GM21717 (cell line): ENCODE data around the gene CISD3.

Experiments used
- ATAC-seq: cut with Tn5 transposase; IDR thresholded peaks from one replicate; pipeline ENCODE4 v1.9.1; 2021; ENCODE audit warnings: mild to moderate bottlenecking, moderate library complexity; ENCODE audit not compliant: unreplicated experiment

The CISD3 gene

DNA sequence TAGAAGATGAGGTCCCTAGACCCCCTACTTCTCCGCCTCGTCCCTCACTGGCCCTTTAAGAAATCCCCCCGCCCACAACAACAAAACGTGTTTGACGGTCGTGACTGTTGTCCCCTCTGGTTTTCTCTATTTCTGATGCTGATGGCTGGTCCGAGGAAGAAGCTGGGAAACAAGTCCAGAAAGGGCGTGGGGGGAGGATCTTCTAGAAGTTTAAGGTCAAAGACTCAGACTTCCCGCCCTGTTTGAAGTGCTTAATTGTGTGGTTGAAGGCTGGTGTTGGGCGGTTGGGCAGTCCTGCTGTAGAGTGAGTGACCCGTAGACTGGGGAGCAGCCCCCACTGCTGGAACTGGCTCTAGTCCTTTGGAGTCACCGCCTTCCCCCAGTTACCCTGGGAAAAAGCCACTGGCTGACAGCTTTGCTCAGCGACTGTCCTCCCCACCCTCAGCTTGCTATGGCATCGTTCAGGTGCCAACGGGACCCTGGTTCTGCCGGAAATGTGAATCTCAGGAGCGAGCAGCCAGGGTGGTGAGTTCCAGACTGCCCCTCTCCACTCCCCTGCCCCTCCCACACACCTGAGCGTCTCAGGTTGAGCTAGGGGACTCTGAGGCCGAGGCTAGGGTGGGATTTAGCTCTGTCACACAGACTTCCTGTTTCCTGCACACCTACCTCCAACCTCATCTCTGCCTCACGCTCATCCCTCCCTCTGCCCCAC, 23.5 kb upstream of the CISD3 start:
- no peak for ATAC-seq

DNA sequence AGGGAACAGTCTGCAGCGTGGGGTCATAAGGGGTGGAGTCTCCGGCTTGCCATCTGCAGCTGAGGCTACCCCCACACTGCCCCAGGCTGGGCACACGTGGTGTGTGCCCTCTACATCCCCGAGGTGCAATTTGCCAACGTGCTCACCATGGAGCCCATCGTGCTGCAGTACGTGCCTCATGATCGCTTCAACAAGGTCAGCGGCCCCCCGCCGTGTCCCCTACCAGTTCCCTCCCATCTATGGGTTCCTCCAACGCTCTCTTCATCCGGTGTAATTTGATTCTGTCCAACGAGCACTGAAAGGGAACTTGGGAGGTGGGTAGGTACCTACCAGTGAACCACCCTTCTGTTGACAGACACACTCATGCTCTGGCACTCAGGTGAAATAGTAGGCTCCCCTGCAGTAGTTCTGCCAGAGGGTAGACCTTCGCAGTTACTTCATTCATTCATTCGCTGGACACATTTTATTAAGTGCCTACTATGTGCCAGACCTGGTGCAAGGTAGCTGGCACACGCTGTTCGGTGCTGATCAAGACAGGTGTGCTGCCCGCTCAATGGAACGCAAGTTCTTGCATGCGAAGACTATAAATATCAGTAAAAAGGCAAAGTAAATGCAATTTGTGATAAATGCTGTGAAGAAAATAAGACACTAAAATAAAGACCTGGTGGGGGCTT, 22.3 kb upstream of the CISD3 start:
- no peak for ATAC-seq

DNA sequence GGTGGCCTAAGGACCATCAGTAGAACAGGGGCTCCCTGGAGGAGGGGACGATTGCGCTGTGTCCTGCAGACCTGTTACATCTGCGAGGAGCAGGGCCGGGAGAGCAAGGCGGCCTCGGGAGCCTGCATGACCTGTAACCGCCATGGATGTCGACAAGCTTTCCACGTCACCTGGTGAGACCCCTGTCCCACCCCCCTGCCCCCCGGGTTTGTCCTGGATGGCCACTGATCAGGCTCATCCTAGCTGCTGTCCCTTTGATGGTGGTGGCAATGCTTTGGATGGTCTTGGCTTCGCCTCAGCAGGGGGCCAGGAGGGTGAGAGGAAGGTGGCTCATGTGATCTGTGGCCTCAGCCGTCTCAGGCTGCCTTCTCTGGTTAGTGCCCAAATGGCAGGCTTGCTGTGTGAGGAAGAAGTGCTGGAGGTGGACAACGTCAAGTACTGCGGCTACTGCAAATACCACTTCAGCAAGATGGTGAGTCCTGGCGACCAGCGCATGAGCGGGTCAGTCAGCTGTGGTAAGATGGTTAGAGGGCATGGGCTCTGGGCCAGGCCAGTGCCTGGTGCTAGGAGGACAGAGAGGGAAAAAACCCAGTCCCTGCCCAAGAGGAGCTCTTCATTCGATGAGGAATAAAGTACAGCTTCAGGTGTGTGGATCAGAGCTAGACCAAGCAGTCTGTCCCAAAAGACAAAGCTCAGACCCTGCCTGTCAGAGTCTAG, 20.9 kb upstream of the CISD3 start:
- ATAC-seq, result no peak

DNA sequence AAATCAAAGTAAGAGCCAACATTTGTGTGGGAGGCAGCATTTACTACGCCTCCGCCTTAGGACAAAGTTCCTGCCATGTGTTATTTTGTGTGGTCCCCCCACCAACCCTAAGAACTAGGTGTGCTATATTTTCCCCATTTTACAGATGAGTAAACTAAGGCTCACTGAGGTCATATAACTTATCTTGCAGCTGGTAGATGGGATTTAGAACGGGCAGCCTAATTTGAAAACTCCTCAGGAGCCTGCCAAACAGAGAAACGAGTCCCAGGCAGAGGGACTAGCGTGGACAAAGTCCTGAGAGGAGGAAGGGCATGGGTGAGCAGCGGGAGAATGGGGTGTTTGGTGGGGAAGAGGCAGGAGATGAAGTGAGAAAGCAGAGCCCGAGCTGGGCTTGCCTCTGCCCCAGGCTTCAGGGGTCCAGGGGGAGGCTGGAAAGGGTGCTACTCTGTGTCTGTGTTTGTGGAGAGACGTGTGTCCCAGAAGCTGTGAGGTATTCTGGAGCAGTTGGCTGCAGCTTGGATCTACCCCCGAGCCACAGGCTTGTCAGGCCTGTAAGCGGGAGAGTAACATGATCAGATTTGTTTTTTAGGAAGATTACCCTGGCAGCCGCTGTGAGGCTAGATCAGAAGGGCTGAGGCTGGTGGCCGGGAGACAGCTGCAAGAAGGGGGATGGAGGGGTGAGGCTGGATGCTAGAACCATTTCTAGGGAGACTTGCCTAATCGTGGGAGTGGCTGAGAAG, 20.1 kb upstream of the CISD3 start:
- ATAC-seq, result no peak

DNA sequence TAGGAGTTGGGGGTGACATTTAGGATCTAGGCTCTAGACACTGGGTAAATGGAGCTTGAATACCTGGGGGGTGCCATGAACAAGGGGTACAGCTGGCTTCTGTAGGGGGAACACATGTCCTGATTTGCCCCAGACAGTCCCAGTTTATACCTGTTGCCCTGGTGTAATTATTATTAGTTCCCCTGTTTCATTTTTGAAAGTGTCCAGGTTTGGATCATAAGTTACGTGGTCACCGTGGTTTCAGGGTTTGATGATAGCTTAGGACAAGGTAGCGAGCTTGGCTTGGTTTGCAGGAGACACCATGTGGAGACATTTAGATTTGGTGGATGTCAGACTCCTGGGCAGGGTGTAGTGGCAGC, 19.6 kb upstream of the CISD3 start:
- ATAC-seq, result no peak

DNA sequence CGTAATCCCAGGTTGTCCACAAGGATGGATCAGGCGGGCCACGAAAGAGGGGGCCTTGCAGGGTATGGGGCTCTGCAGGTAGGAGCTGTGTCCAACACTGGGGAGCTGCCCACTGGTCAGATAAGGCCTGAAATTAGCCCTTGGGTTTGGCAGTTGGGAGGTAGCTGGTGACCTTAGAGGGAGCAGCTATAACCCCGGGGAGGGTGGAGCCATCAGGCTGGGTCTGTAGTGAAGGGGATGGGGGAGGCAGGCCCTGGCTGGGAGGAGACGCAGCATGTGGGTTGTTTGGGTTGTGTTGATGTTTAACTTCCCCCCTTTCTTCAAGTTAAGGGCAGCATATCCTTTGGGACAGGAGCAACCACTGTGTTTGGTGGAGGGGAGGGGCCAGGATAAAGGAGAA, 19.2 kb upstream of the CISD3 start:
- no peak for ATAC-seq

DNA sequence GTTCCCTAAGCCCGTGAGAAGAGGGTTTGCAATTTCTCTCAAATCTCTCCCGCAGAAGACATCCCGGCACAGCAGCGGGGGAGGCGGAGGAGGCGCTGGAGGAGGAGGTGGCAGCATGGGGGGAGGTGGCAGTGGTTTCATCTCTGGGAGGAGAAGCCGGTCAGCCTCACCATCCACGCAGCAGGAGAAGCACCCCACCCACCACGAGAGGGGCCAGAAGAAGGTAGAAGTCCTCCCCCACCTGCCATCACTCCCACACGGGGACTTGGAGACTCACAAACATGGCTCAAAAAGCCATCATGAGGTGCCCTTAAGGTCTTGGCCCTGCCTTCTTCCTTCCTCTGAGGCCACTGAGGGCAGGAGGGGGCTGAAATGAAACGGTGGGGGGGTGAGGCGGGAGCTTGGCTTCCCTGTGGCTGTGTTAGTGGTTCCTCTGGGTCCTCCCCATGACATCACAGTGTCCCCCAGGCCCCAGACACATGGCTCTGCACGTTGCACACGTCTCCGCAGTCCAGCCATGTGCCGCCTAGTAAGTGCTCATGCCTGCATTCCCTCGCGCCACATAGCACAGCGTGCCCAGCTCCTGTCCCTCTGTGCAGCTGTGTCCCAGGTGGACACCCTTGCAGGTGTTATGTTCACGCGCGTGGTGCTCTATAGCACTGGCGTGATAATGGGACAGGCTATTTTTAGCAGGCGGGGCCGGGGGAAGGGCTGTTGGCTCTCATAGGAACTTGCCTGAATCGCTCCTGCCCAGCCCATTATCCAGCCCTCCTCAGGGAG, 18.2 kb upstream of the CISD3 start:
- no peak for ATAC-seq

DNA sequence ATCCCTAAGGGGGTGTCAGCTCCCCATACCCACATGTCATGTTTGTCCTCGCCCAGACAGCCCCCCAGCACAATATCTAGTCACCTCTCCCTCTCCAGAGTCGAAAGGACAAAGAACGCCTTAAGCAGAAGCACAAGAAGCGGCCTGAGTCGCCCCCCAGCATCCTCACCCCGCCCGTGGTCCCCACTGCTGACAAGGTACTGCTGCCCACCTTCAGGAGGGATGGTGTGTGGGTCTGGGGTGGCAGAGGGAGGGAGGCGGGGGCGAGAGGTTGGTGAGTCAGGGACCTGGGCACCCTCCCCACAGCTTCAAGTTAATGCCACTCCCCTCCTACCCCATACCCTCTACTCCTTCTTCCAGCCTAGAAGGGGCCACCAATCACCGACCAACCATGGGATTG, 17.5 kb upstream of the CISD3 start:
- ATAC-seq, result no peak

DNA sequence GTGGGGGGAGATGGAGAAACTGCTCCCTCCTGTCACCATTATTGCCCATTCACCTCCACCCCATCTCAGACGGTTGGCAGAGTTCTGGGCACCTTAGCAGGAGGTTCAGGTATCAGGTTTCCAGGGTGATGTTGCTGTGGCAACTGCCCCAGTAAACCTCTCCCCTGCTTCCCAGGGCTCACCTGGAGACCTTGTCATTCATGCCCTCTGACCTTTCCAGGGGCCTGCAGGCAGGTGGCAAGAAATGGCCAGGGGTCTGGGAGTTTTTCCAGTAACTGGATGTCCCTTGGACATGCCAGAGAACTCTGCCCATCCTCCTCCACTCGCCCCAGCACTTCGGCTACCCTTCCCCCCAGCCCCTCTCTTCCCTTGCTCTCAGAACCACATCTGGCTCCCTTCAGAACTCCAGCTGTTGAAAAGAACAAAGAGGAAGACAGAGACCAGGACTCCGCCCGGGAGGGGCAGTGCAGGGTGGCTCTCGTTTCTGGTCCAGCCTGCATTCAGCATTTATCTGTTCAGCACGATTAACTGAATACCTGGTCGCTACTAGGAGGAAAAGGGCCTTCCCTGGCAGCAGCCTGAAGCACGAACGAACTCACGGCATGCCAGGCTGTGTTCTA, 16.6 kb upstream of the CISD3 start:
- no peak for ATAC-seq

DNA sequence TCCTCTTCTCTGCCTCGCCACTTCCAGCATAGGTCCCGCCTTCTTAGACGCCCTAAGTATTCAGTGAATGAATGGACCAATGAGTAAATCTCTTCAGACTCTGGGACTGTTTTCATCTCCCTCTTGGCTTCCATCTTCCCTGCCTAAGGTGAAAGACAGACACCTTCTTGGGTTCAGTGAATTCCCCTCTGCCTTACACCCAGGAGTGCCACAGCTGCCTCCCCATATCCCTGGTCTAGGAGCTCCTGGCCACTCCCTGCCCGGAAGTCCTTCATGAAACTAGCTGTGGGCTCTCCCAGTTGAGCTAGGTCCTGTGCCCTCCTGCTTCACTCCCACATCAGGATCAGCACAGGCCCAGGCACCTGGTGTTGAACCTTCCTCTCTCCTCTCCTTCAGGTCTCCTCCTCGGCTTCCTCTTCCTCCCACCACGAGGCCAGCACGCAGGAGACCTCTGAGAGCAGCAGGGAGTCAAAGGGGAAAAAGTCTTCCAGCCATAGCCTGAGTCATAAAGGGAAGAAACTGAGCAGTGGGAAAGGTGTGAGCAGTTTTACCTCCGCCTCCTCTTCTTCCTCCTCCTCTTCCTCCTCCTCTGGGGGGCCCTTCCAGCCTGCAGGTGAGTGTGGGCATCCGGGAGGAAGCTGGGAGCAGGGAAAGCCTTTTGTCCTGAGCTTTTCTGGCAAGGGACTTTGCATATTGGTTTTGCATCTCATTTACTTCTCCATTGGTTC, 14.8 kb upstream of the CISD3 start:
- no peak for ATAC-seq

DNA sequence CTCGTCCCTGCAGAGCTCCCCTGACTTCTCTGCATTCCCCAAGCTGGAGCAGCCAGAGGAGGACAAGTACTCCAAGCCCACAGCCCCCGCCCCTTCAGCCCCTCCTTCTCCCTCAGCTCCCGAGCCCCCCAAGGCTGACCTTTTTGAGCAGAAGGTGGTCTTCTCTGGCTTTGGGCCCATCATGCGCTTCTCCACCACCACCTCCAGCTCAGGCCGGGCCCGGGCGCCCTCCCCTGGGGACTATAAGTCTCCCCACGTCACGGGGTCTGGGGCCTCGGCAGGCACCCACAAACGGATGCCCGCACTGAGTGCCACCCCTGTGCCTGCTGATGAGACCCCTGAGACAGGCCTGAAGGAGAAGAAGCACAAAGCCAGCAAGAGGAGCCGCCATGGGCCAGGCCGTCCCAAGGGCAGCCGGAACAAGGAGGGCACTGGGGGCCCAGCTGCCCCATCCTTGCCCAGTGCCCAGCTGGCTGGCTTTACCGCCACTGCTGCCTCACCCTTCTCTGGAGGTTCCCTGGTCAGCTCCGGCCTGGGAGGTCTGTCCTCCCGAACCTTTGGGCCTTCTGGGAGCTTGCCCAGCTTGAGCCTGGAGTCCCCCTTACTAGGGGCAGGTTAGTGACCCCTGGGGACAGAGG, 13.7 kb upstream of the CISD3 start:
- ATAC-seq, result no peak

DNA sequence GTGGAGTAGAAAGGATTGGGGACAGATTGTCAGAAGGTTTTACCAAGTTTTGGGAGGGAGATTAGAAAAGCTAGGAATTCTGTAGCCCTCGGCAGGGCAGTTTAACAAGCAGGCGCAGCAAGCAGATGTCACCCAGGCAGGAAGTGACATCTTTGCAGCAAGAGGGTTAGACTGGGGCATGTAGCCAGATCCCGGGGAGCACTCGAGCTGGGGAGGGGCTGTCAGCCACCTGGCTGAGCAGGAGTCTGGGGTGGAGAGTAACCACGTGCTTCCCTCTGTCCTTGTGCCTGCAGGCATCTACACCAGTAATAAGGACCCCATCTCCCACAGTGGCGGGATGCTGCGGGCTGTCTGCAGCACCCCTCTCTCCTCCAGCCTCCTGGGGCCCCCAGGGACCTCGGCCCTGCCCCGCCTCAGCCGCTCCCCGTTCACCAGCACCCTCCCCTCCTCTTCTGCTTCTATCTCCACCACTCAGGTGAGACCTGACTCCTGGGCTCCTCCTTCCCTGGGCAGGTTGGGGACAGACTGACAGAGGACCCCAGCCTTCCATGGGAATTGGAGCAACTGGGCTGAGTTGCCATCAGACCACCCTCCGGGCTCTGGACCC, 12.9 kb upstream of the CISD3 start:
- ATAC-seq, result no peak

DNA sequence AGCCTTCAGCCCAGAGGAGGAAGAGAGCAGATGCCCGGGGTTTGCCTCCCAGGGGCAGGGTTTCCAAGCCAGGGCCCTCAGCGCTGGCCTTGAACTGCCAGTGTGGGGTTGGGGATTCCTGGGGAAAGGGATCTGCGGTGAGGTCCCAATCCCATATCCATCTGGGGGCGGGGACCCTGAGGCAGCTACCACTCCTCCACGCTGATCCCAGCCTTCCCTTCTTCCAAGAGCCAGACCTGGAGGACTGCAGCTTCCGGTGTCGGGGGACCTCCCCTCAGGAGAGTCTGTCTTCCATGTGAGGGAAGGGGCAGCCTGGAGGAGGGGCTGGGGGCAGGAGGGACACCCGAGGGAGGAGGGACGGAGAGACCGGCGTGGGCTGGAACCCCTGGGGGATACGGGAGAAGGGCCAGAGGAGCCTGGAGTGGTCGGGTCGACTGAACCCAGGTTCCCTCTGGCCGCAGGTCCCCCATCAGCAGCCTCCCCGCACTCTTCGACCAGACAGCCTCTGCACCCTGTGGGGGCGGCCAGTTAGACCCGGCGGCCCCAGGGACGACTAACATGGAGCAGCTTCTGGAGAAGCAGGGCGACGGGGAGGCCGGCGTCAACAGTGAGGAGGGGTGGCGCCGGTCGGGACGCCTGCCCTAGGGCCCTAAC, 10.7 kb upstream of the CISD3 start:
- no peak for ATAC-seq

DNA sequence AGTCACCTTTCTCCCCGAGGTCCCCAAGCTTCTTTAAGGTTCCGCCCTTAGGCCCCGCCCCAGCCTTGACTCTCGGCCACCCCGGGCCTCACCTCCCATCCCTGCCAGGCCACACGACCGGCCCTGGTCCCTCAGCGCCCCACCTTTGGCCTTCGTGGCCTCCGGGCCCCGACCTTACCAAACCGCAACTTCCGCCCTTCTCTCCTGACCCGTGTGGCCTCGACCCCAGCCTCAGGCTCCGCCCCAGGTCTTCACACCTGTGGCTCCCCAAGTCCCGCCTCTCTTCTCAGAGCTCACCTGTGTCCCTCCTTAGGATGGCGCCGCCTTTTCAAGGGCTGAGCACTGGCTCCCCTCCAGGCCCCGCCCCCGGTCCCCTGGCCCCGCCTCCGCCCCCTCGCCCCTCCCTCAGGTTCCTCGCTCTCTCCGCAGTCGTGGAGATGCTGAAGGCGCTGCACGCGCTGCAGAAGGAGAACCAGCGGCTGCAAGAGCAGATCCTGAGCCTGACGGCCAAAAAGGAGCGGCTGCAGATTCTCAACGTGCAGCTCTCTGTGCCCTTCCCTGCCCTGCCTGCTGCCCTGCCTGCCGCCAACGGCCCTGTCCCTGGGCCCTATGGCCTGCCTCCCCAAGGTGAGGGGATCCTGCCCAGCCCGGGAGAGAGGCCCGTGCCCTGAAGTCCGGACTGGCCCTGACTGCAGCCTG, 10.0 kb upstream of the CISD3 start:
- no peak for ATAC-seq

DNA sequence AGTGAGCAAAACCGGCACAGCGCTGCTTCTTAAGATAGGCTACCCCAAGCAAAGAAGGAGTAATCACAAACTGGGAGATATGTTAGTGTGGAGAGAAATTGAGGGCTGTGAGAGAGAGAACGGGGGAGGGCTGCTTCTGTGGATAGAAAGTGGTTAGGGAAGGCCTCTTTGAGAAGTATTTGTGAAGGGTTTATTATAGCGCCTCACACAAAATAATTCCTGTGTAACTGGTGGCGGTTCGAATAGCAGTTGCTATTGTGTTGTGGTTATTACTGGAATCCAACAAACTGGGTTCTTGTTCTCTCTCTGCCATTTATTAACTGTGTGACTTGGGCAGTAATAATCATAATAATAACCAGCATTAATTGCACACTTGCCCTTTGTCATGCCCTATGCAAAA, 9.2 kb upstream of the CISD3 start:
- ATAC-seq, result no peak

DNA sequence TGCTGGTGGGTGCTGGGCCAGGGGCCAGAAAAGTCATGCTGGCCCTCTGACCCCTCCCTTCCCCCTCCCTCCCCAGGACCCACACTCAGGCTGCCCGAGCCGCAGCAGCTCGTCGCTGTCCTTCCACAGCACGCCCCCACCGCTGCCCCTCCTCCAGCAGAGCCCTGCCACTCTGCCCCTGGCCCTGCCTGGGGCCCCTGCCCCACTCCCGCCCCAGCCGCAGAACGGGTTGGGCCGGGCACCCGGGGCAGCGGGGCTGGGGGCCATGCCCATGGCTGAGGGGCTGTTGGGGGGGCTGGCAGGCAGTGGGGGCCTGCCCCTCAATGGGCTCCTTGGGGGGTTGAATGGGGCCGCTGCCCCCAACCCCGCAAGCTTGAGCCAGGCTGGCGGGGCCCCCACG, 8.3 kb upstream of the CISD3 start:
- no peak for ATAC-seq

DNA sequence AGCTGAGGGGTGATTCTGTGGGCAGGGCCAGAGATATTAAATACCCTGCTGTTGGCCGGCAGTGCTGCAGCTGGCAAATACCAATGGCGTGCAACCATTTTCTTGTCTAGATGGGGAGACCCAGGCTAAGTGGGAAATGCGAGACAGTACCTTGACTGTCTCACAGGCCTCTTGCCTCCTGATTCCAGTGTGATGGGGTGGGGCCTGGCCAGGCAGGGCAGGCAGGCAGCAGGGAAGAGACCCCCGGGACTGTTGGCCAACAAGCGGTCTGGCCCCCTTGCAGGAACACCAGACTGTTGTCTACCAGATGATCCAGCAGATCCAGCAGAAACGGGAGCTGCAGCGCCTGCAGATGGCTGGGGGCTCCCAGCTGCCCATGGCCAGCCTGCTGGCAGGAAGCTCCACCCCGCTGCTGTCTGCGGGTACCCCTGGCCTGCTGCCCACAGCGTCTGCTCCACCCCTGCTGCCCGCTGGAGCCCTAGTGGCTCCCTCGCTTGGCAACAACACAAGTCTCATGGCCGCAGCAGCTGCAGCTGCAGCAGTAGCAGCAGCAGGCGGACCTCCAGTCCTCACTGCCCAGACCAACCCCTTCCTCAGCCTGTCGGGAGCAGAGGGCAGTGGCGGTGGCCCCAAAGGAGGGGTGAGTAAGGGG, 5.7 kb upstream of the CISD3 start:
- no peak for ATAC-seq
